Measurements from ENCODE around the gene PSAT1. TPM values are rescaled to one million over a fixed set of nuclear protein-coding genes. Genes with fewer than 3 reads are reported as not detected.

PSAT1 gene
- total and polyA plus RNA-seq, 2 of the 13 experiments (the other 11 are each of a cell fraction or from before 2014, with no cell fraction given): 135 to 229 TPM

GRCh38 chr9:78286946-78287388, 10.0 kb upstream of the PSAT1 start (continued):
- no peak for TF ChIP-seq MLLT10 (CRISPR knock-in tag; IDR thresholded peaks at IDR 0.05)
- TF ChIP-seq ZFP37 (CRISPR knock-in tag; IDR thresholded peaks at IDR 0.05; ENCODE audit: borderline replicate concordance): 0 out of 2 replicates have a peak, but pooled peaks have one; percentile 60
- no peak for TF ChIP-seq ZNF589 (CRISPR knock-in tag; conservative IDR thresholded peaks at IDR 0.05)
- TF ChIP-seq MED1 (CRISPR knock-in tag; IDR thresholded peaks at IDR 0.05): peak; percentile 82
- no peak for TF ChIP-seq ZNF660 (CRISPR knock-in tag; IDR thresholded peaks at IDR 0.05; ENCODE audit: borderline replicate concordance, low read depth)
- TF ChIP-seq BRF2 (CRISPR knock-in tag; IDR thresholded peaks at IDR 0.05): no peak; the same call in 1 of the 2 replicates
- TF ChIP-seq LCORL (IDR thresholded peaks at IDR 0.05): peak; percentile 93
- peak; percentile 90 for TF ChIP-seq LCORL (CRISPR knock-in tag; IDR thresholded peaks at IDR 0.05)
- TF ChIP-seq GLI4 (CRISPR knock-in tag; IDR thresholded peaks at IDR 0.05; ENCODE audit: borderline replicate concordance): no peak
- no peak for TF ChIP-seq SMAD1 (CRISPR knock-in tag; IDR thresholded peaks at IDR 0.05; ENCODE audit: borderline replicate concordance, low read depth)
- no peak for TF ChIP-seq PREB (CRISPR knock-in tag; IDR thresholded peaks at IDR 0.05)
- no peak for TF ChIP-seq ZNF740 (CRISPR knock-in tag; IDR thresholded peaks at IDR 0.05)
- TF ChIP-seq ZNF484 (CRISPR knock-in tag; IDR thresholded peaks at IDR 0.05; ENCODE audit: borderline replicate concordance, low read depth): no peak
- TF ChIP-seq HMG20B (CRISPR knock-in tag; conservative IDR thresholded peaks at IDR 0.05): peak; percentile 82; the same call in 1 of the 2 replicates
- no peak for TF ChIP-seq ZBTB40 (IDR thresholded peaks at IDR 0.05)
- 0 out of 2 replicates have a peak, but pooled peaks have one; percentile 32 for TF ChIP-seq ZBTB40 (CRISPR knock-in tag; IDR thresholded peaks at IDR 0.05)
- TF ChIP-seq ZBTB42 (CRISPR knock-in tag; IDR thresholded peaks at IDR 0.05): no peak
- TF ChIP-seq ASH2L (IDR thresholded peaks at IDR 0.05; ENCODE audit: insufficient read length, low read depth, low read length): peak; percentile 58
- no peak for TF ChIP-seq PRMT3 (CRISPR knock-in tag; IDR thresholded peaks at IDR 0.05; ENCODE audit: borderline replicate concordance, low read depth)
- TF ChIP-seq ZNF382 (CRISPR knock-in tag; IDR thresholded peaks at IDR 0.05; ENCODE audit: borderline replicate concordance): no peak

Measured in HepG2 (cell line).